Fibroblast of villous mesenchyme (primary cell): ENCODE measurements around the gene FAM20B. TPM values are rescaled to one million over a fixed set of nuclear protein-coding genes. Genes with fewer than 3 reads are reported as not detected.

Source experiments
- DNase-seq: peaks from one replicate; pipeline ENCODE4 v3.0.0-alpha.2; 2010; ENCODE audit warnings: low read depth
- H3K4me3 ChIP-seq: 2 replicates; pipeline ENCODE4 v1.5.1; 2011; ENCODE audit warnings: low read depth, mild to moderate bottlenecking, low read length
- total RNA-seq: library from RNA; depleted of rRNA; stranded (reverse); fragments of >200 nt; gene quantifications from 2 replicates; pipeline ENCODE4 v1.2.3, GENCODE V29; 2012
- TF ChIP-seq, protein P1 (sequence below): IDR thresholded peaks from 2 replicates; pipeline ENCODE4 v1.5.1; 2012; ENCODE audit warnings: low read depth, mild to moderate bottlenecking, low read length; ENCODE audit not compliant: insufficient read depth

FAM20B gene
- total RNA-seq, 1 donor = 42.7 TPM

DNA sequence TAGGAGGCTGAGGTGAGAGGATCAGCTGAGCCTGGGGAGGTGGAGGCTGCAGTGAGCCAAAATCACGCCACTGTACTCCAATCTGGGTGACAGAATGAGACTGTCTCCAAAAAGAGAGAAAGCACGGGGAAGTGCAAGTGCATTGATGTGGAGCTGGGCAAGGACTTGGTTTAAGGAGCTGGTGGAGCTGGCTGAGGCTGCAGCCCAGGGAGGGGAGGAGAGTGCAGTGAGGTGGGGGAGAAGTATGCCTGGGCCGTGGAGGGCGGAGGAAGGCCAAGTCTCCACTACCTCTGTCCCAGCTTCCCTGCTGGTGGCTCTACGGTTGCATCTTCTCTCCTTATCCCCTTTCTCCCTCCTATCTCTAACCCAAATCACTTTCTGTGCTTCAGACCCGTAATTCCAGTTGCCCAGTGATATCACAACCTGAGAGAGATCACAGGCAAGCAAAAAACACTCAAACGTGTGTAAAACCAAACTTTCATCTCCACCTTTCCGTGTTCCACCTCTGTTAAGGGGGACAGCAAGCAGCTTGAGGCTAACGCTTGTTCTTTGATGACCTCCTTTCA lies 67.3 kb downstream of the FAM20B start:
- DNase-seq = no peak
- TF ChIP-seq, protein P1, sequence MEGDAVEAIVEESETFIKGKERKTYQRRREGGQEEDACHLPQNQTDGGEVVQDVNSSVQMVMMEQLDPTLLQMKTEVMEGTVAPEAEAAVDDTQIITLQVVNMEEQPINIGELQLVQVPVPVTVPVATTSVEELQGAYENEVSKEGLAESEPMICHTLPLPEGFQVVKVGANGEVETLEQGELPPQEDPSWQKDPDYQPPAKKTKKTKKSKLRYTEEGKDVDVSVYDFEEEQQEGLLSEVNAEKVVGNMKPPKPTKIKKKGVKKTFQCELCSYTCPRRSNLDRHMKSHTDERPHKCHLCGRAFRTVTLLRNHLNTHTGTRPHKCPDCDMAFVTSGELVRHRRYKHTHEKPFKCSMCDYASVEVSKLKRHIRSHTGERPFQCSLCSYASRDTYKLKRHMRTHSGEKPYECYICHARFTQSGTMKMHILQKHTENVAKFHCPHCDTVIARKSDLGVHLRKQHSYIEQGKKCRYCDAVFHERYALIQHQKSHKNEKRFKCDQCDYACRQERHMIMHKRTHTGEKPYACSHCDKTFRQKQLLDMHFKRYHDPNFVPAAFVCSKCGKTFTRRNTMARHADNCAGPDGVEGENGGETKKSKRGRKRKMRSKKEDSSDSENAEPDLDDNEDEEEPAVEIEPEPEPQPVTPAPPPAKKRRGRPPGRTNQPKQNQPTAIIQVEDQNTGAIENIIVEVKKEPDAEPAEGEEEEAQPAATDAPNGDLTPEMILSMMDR = no peak
- H3K4me3 ChIP-seq = no peak overlapping the region

DNA sequence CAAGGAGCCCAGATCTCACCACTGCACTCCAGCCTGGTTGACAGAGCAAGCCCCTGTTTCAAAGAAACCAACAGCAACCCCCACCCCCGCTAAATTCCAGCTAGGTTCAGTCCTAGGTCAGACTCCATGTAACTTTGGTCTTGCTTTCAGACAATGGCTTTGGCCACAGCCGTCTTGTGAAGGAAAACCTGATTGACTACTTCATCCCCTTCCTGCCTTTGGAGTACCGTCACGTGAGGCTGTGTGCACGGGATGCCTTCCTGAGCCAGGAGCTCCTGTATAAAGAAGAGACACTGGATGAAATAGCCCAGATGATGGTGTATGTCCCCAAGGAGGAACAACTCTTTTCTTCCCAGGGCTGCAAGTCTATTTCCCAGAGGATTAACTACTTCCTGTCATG lies 69.1 kb downstream of the FAM20B start:
- no peak for DNase-seq
- TF ChIP-seq, protein P1 = no peak
- H3K4me3 ChIP-seq = no peak overlapping the region

DNA sequence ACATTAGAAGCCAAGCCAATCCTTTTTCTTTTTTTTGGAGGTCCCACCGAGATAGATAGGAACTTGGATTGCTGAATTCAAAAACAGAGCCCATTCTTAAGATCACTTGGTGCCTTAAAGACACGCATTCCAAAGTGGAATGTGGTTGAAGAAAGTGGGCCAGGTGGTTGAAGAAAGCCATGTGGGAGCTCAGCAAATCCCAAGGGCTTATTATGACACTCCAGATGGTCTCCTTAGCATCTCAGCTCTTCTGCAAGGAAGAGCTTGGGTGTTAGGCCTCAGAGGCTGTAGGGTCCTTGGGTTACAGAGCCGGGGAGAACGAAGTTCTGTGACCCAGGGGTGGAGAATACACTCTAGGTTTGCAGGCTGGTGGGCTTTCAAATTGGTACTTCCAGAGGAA lies 69.7 kb downstream of the FAM20B start:
- no peak overlapping the region for H3K4me3 ChIP-seq
- TF ChIP-seq, protein P1 = no peak
- peak; percentile 31 for DNase-seq

DNA sequence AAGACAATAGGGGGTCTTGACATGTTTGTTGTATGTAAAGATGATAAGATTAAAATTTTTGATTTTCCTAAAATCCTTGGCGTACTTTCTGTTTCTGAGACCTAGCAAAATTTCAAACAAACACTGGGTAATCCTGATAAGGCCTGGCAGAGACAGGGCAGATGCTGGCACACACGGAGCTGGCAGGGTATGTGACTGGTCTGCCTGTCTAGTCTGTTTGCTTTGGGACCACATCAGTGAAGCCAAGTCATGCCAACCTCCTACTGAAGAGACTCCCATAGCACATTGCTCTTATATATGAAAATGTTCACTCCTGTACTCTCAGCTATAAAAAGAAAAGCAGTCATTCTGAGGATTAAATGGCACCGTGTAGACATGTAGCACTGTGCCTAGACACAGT lies 70.2 kb downstream of the FAM20B start:
- no peak overlapping the region for H3K4me3 ChIP-seq
- no peak for DNase-seq
- TF ChIP-seq, protein P1 = no peak

DNA sequence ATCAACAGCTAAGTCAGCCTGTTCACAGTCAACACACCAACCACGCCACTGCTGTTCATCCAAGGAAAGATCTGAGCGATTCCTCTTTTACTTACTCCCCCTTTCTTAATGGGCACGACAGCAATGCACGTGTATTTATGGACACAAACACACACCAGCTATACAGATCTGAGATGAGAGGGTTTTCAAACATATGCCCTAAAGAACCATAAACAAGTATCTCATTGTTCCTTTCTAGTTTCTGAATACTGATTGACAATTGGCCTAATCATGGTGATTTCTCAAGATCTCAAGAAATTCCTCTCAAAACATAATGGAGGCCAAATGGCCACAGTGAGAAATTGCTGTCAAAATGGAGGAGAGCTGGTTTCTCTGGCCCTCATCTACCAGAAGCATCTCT lies 74.2 kb downstream of the FAM20B start:
- H3K4me3 ChIP-seq = no peak overlapping the region
- TF ChIP-seq, protein P1 = no peak
- DNase-seq = no peak

DNA sequence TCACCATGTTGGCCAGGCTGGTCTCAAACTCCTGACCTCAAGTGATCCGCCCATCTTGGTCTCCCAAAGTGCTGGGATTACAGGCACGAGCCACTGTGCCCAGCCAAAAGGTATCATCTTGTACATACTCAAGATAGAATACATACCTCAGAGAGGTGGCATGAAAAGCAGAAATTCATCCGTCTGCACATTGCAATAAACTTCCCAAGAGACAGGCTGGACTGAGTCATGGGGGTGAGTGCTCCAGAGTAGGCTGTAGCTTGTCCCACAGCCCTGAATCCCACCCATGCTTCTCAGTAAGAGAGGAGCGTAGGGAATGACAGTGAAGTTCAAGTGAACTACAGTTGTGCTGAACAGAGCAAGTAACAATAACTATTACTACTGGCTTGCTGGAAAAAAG lies 75.9 kb downstream of the FAM20B start:
- no peak for DNase-seq
- H3K4me3 ChIP-seq = no peak overlapping the region
- TF ChIP-seq, protein P1 = no peak

DNA sequence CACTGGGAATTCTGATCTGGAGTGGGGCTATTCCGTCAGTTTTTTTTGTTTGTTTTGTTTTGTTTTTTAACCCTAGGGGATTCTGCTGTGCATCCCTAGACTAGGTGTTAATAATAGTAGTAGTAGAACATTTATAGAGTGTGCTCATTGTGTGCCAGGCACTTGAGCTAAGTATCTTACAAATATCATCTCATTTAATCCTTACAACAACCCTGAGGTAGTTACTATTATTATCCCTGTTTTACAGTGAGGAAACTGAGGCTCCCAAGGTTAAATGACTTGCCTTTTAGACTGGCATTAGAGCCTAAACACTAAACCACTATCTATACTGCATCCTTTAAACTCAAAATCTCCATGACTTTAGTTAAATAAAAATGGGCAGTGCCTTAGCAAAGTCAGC lies 78.3 kb downstream of the FAM20B start:
- DNase-seq = no peak
- TF ChIP-seq, protein P1 = no peak

More for the DNA sequence above, 78.3 kb downstream of the FAM20B start:
- H3K4me3 ChIP-seq = no peak overlapping the region
